KG1 (cell line): ENCODE measurements around the gene TINAG.

Experiments
- DNase-seq: peaks from one replicate; lab custom pipeline; 2025; lab: John Stamatoyannopoulos, UW

TINAG gene, protein sequence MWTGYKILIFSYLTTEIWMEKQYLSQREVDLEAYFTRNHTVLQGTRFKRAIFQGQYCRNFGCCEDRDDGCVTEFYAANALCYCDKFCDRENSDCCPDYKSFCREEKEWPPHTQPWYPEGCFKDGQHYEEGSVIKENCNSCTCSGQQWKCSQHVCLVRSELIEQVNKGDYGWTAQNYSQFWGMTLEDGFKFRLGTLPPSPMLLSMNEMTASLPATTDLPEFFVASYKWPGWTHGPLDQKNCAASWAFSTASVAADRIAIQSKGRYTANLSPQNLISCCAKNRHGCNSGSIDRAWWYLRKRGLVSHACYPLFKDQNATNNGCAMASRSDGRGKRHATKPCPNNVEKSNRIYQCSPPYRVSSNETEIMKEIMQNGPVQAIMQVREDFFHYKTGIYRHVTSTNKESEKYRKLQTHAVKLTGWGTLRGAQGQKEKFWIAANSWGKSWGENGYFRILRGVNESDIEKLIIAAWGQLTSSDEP

DNA sequence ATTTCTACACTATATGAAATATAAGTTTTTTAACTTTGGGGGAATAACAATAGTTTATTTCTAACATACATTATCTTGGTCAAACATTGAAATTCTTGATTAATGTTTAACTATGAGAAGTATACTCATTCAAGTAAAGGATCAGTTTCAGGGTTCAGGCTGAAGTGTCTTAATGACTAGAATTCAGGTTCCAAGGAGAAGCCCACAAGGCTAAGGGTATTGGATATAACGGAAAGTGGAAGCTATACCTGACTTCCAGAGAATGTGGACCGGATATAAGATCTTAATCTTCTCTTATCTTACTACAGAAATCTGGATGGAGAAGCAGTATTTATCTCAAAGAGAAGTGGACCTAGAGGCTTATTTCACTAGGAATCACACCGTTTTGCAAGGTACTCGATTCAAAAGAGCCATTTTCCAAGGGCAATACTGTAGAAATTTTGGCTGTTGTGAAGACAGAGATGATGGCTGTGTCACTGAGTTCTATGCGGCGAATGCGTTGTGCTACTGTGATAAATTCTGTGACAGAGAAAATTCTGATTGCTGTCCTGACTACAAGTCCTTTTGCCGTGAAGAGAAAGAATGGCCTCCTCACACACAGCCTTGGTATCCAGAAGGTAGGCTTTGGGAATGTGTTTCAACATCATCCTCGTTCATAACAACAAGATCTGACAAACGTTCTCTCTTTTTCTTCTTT, at the start of gene TINAG:
Gene TINAG (plus strand): TSS at position 153 of the 697 bp plus-strand sequence. CDS start 110 bp downstream, at position 263.
- DNase-seq, result no peak

DNA sequence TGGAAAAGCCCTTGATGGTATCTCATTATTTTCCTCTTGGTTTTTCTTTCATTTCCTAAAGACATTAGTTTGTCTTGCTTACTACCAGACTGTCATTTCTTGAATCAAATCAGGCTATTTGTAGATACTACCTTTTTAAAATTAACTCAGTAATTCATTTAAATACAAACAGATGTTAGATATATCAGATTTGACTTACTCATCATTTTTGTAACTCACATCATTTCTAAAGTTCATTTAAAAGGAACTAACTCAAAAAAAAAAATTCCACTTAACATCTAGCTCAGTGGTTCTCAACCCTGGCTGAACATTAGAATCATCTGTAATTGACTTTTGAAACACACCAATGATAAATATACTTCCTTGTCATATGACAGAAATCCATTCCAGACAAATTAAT, 48.2 kb upstream of the TINAG start:
- DNase-seq, result no peak

DNA sequence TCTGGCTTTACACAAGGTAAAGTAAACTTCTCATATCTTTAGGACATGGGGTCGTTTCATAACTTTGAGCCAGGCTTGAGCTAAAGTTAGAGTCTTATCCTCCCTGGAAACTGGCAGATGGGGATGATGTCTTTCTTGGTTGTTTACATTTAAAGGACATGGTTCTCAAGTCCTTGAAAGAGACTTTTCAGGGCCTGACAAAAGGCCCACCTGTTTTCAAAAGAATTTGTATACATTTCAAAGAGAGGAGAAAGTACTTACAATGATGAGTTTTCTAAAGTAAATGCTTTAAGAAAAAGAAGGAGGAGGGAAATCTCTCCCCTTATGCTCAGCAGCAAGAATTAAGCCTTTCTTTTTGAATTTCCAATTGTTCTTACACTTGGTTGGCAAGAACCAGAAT, 45.7 kb upstream of the TINAG start:
- DNase-seq, result no peak

DNA sequence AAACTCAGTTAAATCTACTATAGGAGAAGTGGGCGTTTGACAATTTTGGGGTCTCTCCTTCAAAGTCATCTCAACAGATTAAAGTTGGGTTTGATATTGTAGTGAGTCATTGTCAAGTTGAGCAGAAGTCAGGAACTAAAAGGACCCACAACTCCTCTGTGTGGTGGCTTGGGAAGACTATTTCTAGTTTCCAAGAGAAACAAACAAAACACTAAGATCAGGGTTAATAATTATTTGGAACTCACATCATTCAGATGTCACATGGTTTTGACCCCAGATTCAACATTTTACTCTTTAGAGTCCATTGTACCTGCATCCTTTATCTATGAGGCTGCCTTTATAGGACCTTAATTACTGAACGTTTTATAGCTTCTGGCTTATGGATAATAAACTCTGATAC, 45.3 kb upstream of the TINAG start:
- no peak for DNase-seq

DNA sequence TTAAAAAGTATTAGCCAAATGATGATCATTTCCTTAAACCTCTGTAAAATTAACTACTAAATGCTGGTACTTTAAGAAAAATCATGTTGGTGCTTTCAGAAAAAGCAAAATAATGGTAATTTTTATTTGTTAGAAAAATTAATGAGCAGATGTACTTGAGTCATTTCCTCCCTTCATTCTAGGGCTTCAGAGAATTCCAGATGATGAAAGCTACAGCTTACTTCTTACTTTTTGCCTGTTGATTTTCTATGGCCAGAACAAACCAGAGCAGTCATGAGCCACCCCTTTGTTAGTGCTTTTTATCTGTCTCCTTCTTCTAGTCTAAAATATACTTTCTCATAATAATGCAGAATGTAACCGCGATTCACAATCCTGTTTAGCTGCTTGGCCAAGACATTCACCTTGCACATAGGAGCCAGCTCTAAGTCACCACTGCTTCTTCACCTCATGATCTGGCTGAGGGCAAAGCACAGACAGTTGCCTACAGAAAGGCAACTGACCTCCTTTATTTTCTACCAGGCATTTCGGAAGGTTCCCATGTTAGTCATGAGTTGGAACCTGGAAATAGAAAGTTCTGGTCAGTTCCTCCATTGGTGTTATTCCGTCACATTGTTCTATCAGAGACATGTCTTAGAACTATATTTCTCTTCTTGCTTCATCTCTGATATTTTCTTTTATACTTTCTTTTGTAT, 43.5 kb upstream of the TINAG start:
- DNase-seq, result no peak

DNA sequence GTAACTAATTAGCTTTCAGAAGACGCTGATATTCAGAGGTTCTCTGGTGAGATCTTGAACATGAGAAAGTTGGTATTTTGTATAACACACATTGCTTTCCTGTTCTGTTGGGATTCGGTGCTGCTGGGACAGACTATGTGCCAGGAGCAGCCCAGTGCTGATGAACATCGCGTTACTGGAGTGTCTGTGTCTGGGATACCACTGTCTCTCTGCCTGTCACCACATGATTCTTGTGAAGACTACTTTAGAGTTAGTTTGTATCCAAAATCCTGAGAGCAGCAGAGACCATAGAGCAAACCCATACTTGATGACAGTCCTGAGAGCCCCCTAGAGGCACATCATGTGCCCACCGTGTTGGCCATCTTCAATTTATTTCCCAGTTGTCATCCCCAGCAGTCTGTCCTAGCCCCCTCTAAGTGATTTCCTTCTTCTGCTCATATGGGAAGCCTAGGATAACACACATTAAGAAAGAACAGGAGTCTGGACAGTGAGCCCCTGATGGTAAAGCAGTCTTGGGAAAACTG, 41.8 kb upstream of the TINAG start:
- DNase-seq, result no peak

DNA sequence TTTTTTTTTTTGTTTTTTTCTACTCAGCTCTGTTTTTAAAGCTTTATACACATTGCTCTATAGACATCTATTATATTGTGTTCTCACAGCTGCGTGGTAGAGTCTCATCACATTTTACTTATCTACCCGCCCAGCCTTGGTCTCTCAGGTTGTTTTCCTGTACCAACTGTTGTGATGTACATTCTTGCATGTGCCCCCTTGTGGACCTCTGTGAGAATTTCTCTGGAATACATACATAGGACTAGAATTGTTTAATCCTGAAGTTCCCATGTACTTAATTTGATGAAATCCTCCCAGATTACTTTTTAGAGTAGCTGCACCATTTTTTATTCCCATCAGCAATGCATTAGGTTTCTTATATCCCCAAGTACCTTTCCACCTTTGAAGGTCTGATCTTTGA, 40.4 kb upstream of the TINAG start:
- DNase-seq, result no peak

DNA sequence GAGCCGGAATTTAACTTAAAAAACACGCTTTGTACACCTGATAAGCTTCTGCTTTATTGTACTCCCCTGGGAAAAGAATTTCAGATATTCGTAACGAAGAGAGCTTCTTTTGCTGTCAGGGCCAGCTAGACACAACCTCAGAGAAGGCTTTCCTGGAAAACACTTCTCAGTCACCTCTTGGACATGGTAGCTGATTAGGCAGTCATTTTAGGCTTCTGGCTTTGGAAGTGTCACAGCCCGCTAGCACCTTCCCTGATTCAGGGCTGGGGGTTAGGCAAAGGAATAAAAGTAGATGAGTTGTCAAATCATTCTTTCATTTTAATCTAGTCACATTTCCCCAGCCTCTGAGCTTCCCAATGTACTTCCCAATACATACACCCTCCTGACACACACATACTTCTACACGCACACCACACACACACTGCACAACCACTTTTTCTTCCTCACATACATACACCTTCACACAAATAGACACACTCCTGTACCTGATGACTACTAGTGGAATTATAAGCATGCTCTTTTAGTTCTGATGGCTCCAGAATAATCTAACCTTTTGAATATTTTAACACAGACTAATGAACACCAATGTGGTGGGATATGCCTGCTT, 34.9 kb upstream of the TINAG start:
- DNase-seq, result no peak

DNA sequence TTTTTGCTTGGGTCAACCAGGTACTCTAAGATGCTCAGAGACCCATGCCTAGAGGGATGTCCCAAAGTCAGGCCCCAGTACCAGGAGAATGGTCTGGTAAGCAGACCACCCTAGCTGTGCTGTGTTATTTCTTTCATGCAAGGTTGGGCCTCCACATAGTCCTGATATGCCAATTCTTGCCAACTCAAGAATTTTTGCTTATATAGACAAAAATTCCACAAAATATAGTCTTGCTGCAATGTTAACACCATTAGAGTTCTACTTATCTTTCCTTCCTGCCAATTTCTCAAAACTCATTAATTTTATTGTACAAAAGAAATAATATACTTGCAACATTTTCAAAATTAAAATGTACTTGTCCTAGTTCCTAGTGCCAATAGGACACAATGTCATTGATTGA, 33.9 kb upstream of the TINAG start:
- no peak for DNase-seq

DNA sequence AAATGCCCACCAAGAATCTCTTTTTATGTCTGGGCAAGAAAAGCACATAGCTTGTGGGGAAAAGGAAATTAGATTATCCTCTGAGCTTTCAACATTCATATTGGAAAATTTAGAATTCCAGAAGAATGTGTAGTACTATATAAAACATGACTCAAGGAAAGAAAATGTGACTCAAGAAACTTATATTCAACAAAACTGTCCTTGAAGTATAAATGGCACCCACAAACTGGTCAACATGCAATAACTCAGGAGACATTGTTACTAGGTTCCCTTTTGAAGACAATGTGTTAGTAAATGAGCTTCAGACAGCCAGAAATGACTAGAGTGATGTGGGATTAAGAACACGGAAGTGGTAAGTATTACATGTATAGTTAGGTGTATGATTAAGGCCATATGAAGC, 26.1 kb upstream of the TINAG start:
- no peak for DNase-seq

DNA sequence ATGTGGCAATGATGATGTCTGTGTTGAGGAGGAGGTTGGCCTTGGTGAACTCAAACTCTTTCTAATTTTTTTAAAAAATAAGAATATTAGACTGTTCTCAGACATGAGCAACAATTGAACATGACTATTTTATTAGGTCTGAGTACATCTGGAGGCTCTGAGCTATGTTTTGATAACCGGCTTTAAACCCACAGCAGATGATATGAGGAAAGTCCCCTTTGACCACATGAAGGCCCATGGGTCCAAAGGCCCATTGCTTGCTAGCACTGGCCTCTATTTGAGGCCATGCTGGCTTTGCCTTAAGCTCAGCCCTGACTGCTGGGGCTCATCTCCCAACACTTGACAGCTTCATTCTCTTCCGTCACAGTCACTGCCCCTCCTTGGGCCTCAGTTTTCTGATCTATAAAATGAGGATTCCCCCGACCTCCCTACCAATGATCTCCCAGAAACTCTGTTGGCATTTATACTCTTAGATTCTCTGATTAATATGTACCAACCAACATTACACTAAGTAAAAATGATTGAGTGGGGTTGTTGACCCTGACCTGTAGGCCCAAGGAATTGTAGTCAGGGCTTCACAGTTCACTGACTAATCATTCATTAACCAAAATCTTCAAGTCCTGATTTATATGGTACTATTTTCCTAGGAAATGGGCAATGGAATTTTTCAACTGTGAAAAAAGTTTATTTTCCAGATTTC, 23.9 kb upstream of the TINAG start:
- no peak for DNase-seq

DNA sequence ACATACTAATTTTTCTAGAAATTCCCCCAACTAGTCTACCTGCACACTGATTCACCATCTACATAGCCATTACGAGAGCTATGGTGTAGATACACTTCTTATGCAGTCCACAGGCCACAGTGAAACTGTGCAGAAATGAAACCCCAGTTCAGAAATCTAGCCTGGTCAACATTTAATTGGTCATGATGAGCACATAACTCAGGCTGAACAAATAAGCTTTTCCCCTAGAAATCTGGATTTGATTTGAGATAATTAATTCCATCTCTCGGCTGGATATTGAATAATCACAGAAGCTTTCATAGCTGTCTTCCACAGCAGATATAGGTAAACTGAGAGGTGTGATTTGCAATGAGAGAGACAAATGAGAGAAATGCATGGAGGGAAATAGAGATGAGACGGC, 22.6 kb upstream of the TINAG start:
- no peak for DNase-seq

DNA sequence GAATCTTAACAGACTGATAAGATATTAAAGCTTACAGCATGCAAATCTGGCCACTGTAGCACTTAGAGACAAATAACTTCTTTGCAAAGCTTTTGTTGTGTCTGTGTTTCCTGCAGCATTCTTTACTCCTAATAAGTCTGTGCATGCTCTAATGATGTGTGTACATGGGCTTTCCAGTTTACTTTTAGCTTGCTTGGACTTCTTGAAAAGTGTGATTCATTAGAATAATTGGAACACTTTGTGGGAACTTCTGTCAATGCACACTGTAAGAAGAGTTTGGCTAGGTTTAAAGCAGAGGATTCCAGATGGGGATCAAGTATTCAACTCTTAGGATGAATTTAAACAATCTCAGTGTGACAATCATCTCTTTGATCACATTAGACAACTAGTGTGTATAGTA, 22.1 kb upstream of the TINAG start:
- DNase-seq, result no peak

DNA sequence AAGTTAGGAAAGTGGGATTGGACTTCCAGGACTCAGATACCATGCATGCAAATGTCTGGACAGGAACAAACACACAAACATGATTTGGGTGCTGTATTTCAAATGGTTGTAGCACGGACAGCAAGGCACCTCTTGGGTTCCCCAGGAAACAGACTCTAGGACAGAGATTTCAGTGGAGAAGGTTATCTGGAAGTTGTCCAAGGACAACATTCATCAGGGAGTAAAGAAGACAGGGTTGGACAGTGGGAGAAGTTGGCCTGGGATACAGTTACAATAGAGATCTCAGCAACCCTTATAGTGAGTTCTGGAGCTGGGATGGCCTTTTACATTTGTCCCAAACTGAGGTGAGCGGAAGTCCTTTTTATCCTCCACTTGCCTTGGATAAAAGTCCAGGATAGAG, 19.8 kb upstream of the TINAG start:
- no peak for DNase-seq

DNA sequence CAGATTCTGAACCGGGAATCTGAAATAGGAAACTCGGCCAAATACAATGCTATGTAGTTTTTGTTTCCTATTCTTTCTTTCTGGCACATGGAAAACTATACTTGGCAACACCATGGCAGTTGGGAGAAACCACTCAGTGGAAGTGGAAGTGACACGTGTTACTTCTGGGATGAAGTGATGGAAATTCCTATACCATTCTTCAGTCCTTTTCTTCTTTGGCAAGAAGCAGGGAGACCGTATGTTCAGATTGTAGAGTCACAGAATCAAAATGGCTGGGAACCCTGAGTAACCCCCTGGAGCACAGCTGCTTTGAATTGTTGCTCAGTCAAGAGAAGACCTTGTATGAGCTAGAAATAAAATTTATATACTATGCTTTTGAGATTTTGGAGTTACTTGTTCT, 18.8 kb upstream of the TINAG start:
- DNase-seq, result no peak

DNA sequence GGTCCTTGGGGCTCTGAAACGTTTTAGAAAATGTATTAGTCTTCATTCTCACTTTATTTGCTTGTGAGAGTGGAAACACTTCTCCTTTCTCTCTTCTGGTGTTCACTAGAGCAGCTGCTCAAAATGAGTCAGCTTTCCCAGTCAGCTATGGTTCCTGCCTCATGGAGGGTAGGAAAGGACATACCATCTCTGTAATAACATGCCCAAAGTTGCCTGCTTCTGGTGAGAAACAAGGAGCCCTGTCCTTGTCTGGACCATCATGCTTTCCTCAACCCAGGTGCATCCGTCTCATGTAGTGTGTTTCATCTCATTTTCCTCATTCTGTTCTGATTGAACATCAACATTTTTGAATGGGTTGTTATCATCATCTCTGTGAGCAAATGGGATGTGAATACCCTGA, 17.1 kb upstream of the TINAG start:
- no peak for DNase-seq

DNA sequence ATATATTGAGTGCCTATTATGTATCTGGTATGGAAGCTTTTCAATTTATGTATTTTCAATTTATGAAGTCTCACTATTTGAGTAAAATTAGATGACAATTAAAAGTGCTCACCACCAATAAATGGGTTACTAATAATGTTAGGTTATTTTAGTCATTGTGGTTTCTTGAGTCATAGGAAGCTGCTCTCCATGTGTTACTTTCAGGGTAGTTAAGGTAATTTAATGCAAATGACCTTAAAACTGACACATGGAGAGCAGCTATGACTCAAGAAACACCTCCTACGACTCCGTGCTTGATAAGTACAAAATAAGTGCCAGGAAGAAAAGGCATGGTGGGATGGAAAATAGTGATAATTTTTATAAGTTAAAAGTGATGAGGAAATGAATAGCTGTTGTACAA, 16.5 kb upstream of the TINAG start:
- DNase-seq, result no peak

DNA sequence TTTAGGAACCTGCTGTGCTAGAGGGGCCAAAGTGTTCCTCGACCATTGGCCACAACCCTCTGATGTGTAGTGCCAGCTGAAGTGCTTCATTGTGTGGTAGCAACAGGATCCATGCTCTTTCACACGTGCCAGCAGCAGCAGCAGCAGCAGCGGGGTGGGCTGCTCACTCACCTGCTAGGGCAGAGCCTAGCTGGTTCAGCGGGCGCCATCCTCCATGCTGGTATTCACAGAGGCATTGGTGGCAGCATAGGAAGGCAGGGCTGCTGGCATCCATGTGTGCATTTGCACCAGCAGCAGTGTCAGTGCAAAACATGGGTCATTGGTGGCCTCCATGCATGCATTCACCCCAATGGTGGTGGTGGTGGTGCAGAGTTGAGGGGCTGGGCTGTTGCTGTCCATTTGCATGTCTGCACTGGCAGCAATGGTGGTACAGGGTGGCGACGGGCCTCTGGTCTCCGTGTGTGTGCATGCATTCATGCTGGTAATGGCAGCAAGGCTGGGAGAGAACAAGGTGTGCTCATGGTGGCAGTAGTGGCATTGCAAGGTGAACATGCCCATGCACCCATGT, 13.2 kb upstream of the TINAG start:
- DNase-seq, result no peak

DNA sequence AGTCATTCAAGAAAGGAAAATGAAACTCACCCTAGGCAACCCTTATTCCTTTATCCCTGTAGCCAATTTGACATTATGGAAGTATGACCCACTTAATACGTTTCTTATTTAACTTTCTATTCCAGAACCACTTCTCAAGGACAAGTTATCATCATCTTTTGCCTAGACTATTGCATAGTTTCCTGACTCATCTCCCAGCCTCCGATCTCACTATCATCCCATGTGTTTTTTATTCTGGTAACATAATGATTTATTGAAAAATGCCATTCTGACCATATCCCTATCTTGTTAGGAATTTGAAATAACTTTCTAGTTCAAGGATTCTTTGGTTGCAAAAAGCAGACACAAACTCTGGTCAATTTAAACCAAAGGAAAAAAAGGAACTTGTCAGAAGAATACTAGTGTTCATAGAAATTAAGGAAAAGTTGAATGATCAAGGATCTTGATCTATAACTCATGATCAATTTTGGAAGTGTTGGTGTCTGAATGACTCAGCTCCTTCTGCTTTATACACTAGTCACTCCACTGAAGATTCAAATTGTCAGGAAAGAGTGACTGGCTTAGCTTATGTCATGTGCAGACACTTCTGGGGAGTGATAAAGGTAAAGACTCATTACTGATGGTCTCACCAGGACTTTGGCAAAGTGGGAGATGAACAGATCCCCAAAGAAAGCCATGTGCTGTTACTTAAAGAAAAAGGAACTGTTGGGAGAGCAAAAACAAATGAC, 8.5 kb upstream of the TINAG start:
- DNase-seq, result no peak

DNA sequence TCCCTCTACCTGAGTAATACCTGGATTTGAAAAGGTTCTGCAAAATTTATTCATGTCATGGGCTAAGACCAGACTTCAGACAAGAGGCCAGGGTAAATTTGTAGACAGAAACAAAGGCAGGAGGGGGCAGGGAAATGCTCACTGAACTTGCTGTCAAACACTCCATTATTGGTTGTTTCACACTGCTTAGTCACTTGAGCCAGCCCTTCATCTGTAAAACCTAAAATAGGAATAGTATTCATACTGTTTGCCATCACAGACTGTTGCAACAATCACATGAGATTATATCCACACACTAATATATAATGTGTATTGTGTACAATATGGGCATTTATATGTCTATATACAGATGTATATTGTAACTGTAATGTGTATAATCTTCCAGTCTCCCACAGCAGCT, 6.5 kb upstream of the TINAG start:
- no peak for DNase-seq
